Upper lobe of left lung (tissue), 6 donors: ENCODE measurements around the gene ANGEL2. TPM values are rescaled to one million over a fixed set of nuclear protein-coding genes. Genes with fewer than 3 reads are reported as not detected.
A peak's percentile ranks its signal among the peaks of the same experiment; 100 is the strongest.
"Not testable (repeated sequence)": the region's sequence is repeated elsewhere in the genome, so short reads cannot be mapped to it uniquely, and the experiment has no call there.

Source experiments
- ATAC-seq, 2 donors: fragments of 200-7000 bp; cut with Tn5 transposase; one replicate each; pipeline ENCODE4 v1.9.1; 2022; ENCODE audit warnings: mild to moderate bottlenecking in 2 of 2, moderate library complexity in 2 of 2; ENCODE audit not compliant: low FRiP score in 2 of 2
- DNase-seq, 2 donors: peaks; one replicate each; pipeline ENCODE4 v3.0.0-alpha.2; 2019 to 2020
- H3K27ac ChIP-seq, 4 donors: fragments of 200-600 bp; sonication (generic); one replicate each; pipeline ENCODE4 v1.5.1; 2016 to 2019
- H3K27me3 ChIP-seq, 4 donors: fragments of 200-600 bp; sonication (generic); one replicate each; pipeline ENCODE4 v1.5.1; 2017 to 2019
- H3K36me3 ChIP-seq, 4 donors: fragments of 200-600 bp; sonication (generic); one replicate each; pipeline ENCODE4 v1.5.1; 2016 to 2019
- H3K4me1 ChIP-seq, 4 donors: fragments of 200-600 bp; sonication (generic); one replicate each; pipeline ENCODE4 v1.5.1; 2018 to 2019
- H3K4me3 ChIP-seq, 4 donors: fragments of 200-600 bp; sonication (generic); one replicate each; pipeline ENCODE4 v1.5.1; 2017 to 2019; ENCODE audit warnings: mild to moderate bottlenecking in 2 of 4, moderate library complexity in 1 of 4
- H3K9me3 ChIP-seq, 4 donors: fragments of 200-600 bp; sonication (generic); one replicate each; pipeline ENCODE4 v1.5.1; 2018 to 2019
- CTCF ChIP-seq, 6 experiments: fragments of 450-650 bp in 4 of 6; fragments of 200-600 bp in 2 of 6; sonication (generic) in 2 of 6; IDR thresholded peaks; one replicate each; pipeline ENCODE4 v1.5.1; 2016 to 2019; ENCODE audit warnings: antibody characterized with exemption in 6 of 6
- EP300 ChIP-seq, 4 donors: sonication (generic); formaldehyde crosslinking; IDR thresholded peaks; one replicate each; pipeline ENCODE4 v1.5.1; 2017; ENCODE audit warnings: antibody characterized with exemption in 4 of 4, control low read depth in 2 of 4
- POLR2A ChIP-seq, 4 donors: fragments of 450-650 bp; IDR thresholded peaks; one replicate each; pipeline ENCODE4 v1.5.1; 2016 to 2017; ENCODE audit warnings: antibody characterized with exemption in 4 of 4, mild to moderate bottlenecking in 2 of 4
- POLR2AphosphoS5 ChIP-seq, 2 donors: sonication (generic); formaldehyde crosslinking; IDR thresholded peaks; one replicate each; pipeline ENCODE4 v1.5.1; 2017; ENCODE audit warnings: antibody characterized with exemption in 2 of 2
- WGBS, 2 donors: methylation state at CpG; one replicate each; pipeline ENCODE4 v1.1.5; 2017 to 2018; 5-methylcytosine and 5-hydroxymethylcytosine counted together
- total RNA-seq, 6 donors: library from RNA; depleted of rRNA in 4 of 6; stranded (reverse); fragments of >200 nt in 4 of 6; gene quantifications; one replicate each; pipeline versions ENCODE4 v1.1.0 to v1.2.1, GENCODE V29; 2016 to 2021
- donor health status: DM: no; HTN: no; CAD: no; lungs with moderate emphysema.
- donor health status: DM: no; HTN: yes; CAD: no; lungs with severe emphysema.

Gene ANGEL2
- total RNA-seq, 6 donors from 2014 or later = 29.4 to 68.7 (median 35.6) TPM

DNA sequence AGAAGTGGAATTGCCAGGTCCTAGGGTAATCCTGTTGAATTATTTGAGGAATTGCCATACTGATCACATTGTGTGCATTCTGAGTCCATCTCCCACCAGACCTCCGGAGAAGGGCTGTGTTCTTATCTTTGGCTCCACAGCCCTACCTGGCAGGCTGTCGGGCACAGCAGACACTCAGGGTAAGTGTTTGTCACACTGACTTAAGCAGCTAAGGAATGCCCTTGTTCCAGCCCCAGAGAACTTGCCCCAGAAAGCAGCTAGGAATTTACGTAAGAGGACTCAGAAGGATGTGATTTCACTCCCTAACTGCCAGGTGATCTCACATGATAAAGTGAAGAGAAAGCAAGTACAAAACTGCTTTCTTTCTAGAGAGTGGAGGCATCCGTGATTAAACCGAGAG is 44.4 kb downstream of the ANGEL2 start:
- no peaks in the 10 kb centered on the region for H3K9me3 ChIP-seq
- no peak overlapping the region for H3K4me3 ChIP-seq
- H3K27ac ChIP-seq = peak overlapping the region in 1 of 4 donors; percentile 37
- no peaks in the 10 kb centered on the region for H3K36me3 ChIP-seq
- WGBS, 2 donors = 76 to 89% methylated on average over 4 to 5 of the region's 5 CpGs
- H3K4me1 ChIP-seq = peaks cover 0 to 4% (median 0%) of the 10 kb centered on the region in 4 donors
- ATAC-seq (peak; percentile 14 to 87), DNase-seq (peak in 1 of 2 donors; percentile 65)
- TF ChIP-seq EP300 (IDR thresholded peaks at IDR 0.05) (peak in 1 of 4 donors; percentile 47), CTCF (IDR thresholded peaks at IDR 0.05) (no peak)
- no peaks in the 10 kb centered on the region for H3K27me3 ChIP-seq

DNA sequence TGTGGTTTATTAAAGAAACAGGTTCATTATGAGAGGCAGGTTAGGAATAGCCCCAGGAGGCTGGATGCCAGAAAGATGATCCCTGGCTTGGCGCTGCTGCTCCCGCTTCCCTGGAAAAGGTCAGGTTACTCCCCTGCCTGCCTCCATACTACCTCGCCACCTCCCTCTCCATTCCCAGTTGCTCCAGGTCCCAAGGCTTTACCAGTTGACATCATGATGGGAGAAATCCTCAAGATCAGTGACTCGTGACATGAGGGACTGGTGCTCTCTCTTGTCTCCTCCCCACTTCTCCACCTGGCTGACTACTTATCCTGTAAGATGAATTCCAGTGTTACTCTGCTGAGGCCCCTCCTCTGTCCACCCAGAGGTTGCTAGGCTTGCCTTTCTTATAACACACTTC is 45.6 kb downstream of the ANGEL2 start:
- WGBS, 2 donors = 83 to 91% methylated on average over 2 to 4 of the region's 4 CpGs
- no peak overlapping the region for H3K4me3 ChIP-seq
- no peaks in the 10 kb centered on the region for H3K27me3 ChIP-seq
- ATAC-seq (no peak), DNase-seq (no peak)
- no peaks in the 10 kb centered on the region for H3K9me3 ChIP-seq
- no peak overlapping the region for H3K27ac ChIP-seq
- H3K4me1 ChIP-seq = peaks cover 0 to 4% (median 0%) of the 10 kb centered on the region in 4 donors
- TF ChIP-seq POLR2A (IDR thresholded peaks at IDR 0.05) = no peak
- no peak for TF ChIP-seq POLR2AphosphoS5 (IDR thresholded peaks at IDR 0.05)
- no peak for TF ChIP-seq CTCF (IDR thresholded peaks at IDR 0.05)
- TF ChIP-seq EP300 (IDR thresholded peaks at IDR 0.05) = no peak
- no peaks in the 10 kb centered on the region for H3K36me3 ChIP-seq

DNA sequence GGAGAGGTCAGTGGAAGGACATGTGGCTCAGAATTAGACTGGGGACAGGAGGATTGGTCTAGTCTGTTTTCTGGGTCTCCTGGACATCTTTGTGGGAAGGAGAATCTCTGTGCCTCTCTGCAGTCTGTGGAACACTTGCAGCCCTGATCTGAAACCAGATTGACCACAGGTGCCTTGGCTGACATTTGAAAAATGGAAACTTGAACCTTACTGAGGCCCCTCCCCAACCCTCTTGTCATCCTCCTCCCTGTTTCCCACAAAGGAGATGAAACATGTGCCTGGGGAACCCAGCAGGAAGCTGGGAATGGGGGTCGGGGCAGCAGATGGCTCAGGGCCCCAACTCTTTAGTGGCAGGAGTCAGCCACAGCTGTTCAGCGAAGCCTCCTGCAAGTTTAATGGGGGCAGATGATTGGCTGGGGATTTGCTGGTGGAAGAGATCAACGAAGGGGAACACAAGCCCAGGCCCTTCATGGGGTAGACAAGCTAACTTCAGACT is 47.3 kb downstream of the ANGEL2 start:
- no peak for ATAC-seq
- Histone ChIP-seq H3K4me1 (peaks cover 0 to 4% (median 0%) of the 10 kb centered on the region in 4 donors), H3K27ac (no peak overlapping the region), H3K36me3 (no peaks in the 10 kb centered on the region), H3K4me3 (no peak overlapping the region), H3K27me3 (no peaks in the 10 kb centered on the region), H3K9me3 (no peaks in the 10 kb centered on the region)
- no peak for DNase-seq
- 63 to 83% methylated on average over 3 of the region's 3 CpGs for WGBS, 2 donors
- no peak for TF ChIP-seq POLR2A (IDR thresholded peaks at IDR 0.05)
- no peak for TF ChIP-seq POLR2AphosphoS5 (IDR thresholded peaks at IDR 0.05)
- no peak for TF ChIP-seq EP300 (IDR thresholded peaks at IDR 0.05)
- no peak for TF ChIP-seq CTCF (IDR thresholded peaks at IDR 0.05)

DNA sequence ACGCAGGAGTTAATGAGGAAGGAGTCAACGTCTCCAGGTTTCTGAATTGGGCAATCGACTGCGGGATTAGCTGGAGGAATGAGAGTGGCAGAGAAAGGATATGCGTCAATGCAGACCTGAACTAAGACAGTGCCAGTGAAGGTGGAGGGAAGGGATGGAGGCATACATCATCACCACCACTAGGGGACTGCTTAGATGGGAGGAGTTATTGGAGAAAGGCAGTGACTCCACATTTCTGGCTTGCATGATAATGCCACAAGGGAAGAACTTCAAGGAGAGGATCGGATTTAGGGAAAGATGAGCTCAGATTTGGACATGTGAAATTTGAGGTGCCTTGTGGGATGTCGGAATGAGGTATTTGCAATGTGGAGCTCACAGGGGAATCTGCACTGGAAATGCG is 47.9 kb downstream of the ANGEL2 start:
- no peak overlapping the region for H3K27ac ChIP-seq
- ATAC-seq (peak in 1 of 2 donors; percentile 82), DNase-seq (no peak)
- H3K36me3 ChIP-seq = no peaks in the 10 kb centered on the region
- H3K27me3 ChIP-seq = no peaks in the 10 kb centered on the region
- peaks cover 0 to 4% (median 0%) of the 10 kb centered on the region in 4 donors for H3K4me1 ChIP-seq
- 81 to 84% methylated on average over 8 of the region's 8 CpGs for WGBS, 2 donors
- TF ChIP-seq POLR2A (IDR thresholded peaks at IDR 0.05) = no peak
- no peak for TF ChIP-seq POLR2AphosphoS5 (IDR thresholded peaks at IDR 0.05)
- TF ChIP-seq CTCF (IDR thresholded peaks at IDR 0.05) = peak in 3 of 6 experiments; percentile 13 to 49 (median 34)
- no peaks in the 10 kb centered on the region for H3K9me3 ChIP-seq
- H3K4me3 ChIP-seq = no peak overlapping the region

DNA sequence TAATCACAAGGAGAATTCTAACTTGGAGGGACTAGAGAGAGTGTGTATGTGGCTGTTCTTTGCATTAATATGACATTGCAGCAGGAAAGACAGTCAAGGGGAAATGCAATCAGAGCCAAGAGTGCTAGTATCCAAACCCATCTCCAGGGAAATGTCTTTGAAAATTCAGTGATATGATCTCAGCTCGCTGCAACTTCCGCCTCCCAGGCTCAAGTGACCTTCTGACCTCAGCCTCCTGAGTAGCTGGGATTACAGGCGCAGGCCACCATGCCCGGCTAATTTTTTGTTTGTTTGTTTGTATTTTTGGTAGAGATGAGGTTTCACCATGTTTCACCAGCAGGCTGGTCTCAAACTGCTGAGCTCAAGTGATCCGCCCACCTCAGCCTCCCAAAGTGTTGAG is 49.1 kb downstream of the ANGEL2 start:
- no peak overlapping the region for H3K4me3 ChIP-seq
- TF ChIP-seq POLR2AphosphoS5 (IDR thresholded peaks at IDR 0.05) (no peak), CTCF (IDR thresholded peaks at IDR 0.05) (no peak), EP300 (IDR thresholded peaks at IDR 0.05) (no peak), POLR2A (IDR thresholded peaks at IDR 0.05) (no peak)
- WGBS, 2 donors = 93 to 95% methylated on average over 5 of the region's 5 CpGs
- no peak for ATAC-seq
- H3K4me1 ChIP-seq = peaks cover 0 to 4% (median 0%) of the 10 kb centered on the region in 4 donors
- no peak for DNase-seq
- no peaks in the 10 kb centered on the region for H3K36me3 ChIP-seq
- no peaks in the 10 kb centered on the region for H3K9me3 ChIP-seq
- H3K27ac ChIP-seq = no peak overlapping the region
- no peaks in the 10 kb centered on the region for H3K27me3 ChIP-seq

DNA sequence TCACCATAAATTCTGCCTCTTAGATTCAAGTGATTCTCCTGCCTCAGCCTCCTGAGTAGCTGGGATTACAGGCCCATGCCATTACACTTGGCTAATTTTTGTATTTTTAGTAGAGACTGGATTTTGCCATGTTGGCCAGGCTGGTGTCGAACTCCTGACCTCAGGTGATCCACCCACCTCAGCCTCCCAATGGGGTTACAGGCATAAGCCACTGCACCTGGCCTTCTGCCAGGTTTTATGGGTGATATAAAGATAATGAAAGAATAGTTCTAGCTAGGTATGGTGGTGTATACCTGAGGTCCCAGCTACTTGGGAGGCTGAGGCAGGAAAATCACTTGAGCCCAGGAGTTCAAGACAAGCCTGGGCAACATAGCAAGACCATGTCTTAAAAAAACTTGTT is 50.7 kb downstream of the ANGEL2 start:
- H3K4me1 ChIP-seq, H3K4me3 ChIP-seq, DNase-seq, H3K27me3 ChIP-seq, ATAC-seq, H3K9me3 ChIP-seq, H3K36me3 ChIP-seq, H3K27ac ChIP-seq: not testable (repeated sequence)
- WGBS, 2 donors = 91 to 100% methylated on average over 1 of the region's 1 CpG
